OCI-LY3 (cell line): ENCODE measurements around the gene TAC3.

ENCODE experiments used
- CTCF ChIP-seq: fragments of 200-600, 300-600 bp; sonication (generic); IDR thresholded peaks from 2 replicates; pipeline ENCODE4 v1.5.1; 2014; ENCODE audit warnings: antibody characterized with exemption, low read length, low read depth
- EZH2phosphoT487 ChIP-seq: fragments of 200-600 bp; shearing (Covaris generic); IDR thresholded peaks from 2 replicates; pipeline ENCODE4 v1.6.1; 2018; ENCODE audit warnings: antibody characterized with exemption, mixed run types, low read depth

- no peak for TF ChIP-seq CTCF
- no peak for TF ChIP-seq EZH2phosphoT487
Measured at GRCh38 chr12:57051011-57051410, 34.7 kb upstream of the TAC3 start.
